Stomach (tissue), 4 donors: ENCODE results near the gene HSPG2.

Experiments used
- CTCF ChIP-seq, 7 experiments: fragments of 450-650 bp in 4 of 7; fragments of 200-600 bp in 3 of 7; sonication (generic) in 3 of 7; IDR thresholded peaks; one replicate each; pipeline ENCODE4 v1.5.1; 2016 to 2019; ENCODE audit warnings: antibody characterized with exemption in 7 of 7, control low read depth in 2 of 7, mild to moderate bottlenecking in 1 of 7
- EP300 ChIP-seq: sonication (generic); formaldehyde crosslinking; IDR thresholded peaks from one replicate; pipeline ENCODE4 v1.6.1; 2017; ENCODE audit warnings: antibody characterized with exemption
- POLR2A ChIP-seq, 4 donors: fragments of 450-650 bp; IDR thresholded peaks; one replicate each; pipeline ENCODE4 v1.6.1; 2016; ENCODE audit warnings: antibody characterized with exemption in 4 of 4, control low read depth in 2 of 4, mild to moderate bottlenecking in 1 of 4, moderate library complexity in 1 of 4

- TF ChIP-seq CTCF (IDR thresholded peaks at IDR 0.05) (no peak), EP300 (no peak), POLR2A (IDR thresholded peaks at IDR 0.05) (no peak)
These were observed 125.2 kb downstream of the HSPG2 start, which contains the start of gene LDLRAD2 for GRCh38 chr1:21811875-21812305.
